NCI-H187 (cell line): Measurements from ENCODE around the gene LMTK3.
"Not testable (repeated sequence)": the region's sequence is repeated elsewhere in the genome, so short reads cannot be mapped to it uniquely, and the experiment has no call there.

Experiments
- DNase-seq, 2 experiments: peaks; one replicate each; lab custom pipeline; 2025; lab: John Stamatoyannopoulos, UW

Gene LMTK3

DNA sequence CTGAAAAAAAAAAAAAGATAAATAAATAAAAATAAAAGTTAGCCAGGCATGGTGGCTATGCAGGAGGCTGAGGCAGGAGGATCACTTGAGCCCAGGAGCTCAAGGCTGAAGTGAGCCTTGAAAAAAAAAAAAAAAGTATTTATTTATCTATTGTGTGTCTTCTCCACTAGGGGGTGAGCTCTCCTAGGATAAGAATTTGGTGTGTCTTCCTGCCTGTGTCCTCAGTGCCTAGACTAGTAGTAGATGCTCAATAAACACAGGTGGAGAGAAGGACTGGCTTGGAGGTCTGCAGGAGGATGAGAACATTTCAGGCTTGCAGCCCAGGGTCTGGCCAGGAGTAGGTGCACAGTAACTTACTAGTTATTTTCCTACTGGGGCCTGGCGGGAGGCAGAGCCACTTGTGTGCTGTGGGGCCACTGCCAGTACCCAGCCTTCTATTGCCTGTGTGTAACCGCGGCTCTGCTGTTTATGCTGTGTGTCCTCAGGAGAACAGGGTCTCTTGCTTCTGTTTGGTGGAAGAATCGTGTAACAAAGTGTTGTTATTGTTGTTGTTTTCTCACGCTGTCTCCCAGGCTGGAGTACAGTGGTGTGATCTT is 5.4 kb downstream of the LMTK3 start:
- peak in 1 of 2 experiments; percentile 26 for DNase-seq

DNA sequence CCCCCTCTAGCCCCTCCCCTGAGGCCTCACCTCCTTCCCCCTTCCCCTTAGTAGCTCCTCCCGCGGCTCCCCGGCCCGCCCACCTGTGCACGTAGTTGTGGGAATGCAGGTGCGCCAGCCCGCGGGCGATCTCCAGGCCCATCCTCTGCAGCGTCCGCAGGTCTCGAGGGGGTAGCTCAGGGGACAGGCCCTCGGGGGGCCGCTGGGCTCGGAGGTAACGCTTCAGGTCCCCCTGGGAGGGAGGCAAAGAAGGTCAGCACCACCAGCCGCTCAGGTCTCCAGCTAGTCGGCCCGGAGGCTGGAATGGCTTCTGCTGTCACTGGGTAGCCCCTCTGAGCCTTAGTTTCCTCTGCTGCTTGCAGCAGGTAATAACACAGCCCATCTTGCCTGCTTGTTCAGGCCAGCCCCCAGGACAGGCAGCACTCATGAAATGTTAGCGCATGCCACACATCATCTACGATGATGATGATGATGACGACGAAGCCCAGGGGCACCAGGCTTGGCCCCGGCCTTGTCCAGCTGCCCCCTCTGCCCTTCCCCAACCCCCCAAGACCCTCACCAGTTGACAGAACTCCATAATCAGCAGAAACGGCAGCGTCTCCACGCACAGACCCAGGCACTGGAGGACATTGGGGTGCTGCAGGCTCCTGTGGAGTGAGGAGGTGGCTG is 9.2 kb downstream of the LMTK3 start:
- DNase-seq, result no peak

DNA sequence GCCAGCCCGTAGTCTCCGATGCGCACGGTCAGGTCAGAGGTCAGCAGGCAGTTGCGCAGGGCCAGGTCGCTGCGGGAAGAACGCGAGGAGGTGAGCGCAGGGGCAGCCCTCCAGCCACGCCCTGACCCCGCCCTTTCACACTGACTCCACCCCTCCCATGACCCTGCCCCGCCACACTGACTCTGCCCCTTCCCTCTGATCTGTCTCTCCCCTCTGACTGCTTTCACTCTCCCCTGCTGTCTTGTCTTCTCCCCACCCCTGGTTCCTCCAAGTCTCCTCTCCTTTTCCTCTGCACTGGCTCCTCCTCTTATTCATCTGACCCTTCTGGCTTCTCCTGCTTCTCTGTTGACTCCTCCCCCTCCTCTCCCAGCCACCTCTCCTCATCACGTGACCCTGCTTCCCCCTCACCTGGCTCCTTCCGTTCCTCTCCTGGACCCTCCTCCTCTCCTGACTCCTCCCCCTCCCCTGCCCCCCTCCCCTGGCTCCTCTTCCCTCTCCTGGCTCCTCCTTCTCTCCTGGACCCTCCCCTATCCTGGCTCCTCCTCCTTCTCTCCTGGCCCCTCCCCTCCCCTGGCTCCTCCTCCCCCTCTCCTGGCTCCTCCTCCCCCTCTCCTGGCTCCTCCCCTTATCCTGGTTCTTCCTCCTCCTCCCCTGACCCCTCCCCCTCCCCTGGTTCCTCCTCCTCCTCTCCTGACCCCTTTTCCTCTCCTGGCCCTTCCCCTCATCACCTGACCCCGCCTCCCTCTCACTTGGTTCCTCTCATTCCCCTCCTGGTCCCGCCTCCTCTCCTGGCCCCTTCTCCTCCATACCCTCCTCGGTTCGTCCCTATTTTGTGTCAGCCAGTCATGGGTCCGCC is 9.9 kb downstream of the LMTK3 start:
- peak; percentile 99 to 100 for DNase-seq

DNA sequence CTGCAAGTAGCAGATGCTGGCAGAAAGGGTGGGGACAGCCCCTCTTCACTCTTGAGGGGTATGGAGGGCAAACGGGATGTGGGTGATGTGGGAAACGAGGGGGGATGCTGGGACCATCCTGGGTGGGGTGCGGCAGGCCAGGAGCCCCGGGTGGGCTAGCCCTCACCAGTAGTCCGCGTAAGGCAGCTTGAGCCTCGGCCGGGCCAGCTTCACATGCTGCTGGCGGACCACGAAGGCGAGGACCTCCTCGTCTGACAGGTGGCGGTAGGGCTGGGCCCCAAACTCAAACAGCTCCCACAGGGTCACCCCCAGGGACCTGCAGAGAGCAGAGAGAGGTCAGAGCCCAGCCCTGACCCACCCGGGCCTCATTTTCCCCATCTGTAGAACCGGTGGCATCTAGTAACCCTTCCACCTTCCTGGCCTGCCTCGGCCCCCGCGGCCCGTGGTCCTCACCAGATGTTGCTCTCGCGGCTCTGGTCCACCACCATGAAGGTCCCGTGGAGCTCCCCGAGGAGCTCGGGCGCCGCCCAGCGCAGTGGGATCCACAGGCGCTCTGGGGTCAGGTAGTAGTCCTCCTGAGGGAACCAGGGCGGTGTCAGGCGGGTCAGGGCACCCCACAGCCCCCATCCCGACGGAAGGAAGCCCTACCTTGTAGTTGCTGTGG is 10.7 kb downstream of the LMTK3 start:
- no peak for DNase-seq

DNA sequence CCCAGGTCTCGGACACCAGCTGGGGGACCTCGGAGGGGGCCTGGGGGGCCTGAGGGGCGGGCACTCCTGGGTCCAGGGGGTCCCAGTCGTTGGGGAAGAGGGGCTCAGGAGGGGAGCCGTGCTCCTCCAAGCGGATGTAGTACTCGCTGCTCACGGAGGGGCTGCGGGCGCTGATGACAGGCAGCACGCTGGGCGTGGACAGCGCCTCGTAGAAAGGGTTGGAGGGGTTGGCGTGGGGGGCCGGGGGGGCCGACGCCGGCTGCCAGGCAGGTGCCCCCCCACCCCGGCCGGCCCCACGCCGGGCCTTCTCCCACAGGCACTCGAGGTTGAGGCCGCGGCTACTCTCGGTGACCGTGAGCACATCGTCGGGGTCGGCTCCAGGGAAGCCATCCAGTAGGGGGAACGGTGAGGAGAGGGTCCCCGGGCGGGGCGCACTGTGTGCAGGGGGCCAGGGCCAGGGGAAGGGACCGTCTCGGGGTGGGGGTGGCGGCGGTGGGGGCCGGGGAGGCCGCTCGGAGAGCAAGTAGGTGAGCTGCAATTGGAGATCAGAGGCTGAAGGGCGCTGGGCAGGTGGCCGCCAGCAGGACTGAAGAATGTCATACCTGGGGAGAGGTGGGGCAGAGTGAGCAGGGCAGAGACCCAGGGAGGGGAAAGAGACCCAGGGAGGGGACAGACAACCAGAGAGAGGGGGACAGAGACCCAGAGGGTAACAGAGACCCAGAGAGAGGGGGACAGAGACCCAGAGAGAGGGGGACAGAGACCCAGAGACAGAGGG is 12.1 kb downstream of the LMTK3 start:
- DNase-seq, result no peak

DNA sequence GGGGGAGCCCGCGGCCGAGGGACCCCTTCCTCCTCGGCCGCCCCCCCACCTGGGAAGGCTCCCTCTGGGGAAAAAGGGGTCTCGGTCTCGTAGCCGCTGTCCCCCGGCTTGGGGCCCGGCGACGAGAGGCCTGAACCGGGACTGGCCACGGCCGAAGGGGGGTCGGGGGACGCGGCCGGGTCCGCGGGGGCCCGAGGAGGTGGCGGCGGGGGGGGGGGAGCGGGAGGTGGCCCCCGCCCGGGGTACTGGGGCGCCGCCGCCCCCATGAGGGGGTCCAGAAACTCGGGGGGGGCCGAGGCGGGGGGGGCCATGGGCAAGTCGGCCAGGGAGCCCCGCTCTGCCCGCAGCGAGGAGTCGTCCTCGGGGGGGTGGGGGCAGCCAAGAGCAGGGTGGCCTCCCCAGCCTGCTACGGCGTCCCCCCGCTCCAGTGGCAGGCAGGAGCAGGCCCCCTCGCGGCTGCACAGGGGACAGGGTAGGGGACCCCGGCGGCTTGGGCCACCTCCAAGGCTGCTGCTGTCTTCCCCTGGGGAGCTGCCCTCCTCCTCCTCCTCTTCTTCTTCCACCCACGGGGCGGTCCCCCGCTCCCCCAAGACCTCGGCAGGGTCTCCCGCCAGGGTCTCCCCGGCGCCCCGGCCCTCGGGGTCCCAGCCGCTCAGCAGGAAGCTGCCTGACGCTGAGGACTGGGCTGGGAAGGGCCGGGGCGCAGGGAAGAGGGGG is 12.9 kb downstream of the LMTK3 start:
- no peak for DNase-seq

DNA sequence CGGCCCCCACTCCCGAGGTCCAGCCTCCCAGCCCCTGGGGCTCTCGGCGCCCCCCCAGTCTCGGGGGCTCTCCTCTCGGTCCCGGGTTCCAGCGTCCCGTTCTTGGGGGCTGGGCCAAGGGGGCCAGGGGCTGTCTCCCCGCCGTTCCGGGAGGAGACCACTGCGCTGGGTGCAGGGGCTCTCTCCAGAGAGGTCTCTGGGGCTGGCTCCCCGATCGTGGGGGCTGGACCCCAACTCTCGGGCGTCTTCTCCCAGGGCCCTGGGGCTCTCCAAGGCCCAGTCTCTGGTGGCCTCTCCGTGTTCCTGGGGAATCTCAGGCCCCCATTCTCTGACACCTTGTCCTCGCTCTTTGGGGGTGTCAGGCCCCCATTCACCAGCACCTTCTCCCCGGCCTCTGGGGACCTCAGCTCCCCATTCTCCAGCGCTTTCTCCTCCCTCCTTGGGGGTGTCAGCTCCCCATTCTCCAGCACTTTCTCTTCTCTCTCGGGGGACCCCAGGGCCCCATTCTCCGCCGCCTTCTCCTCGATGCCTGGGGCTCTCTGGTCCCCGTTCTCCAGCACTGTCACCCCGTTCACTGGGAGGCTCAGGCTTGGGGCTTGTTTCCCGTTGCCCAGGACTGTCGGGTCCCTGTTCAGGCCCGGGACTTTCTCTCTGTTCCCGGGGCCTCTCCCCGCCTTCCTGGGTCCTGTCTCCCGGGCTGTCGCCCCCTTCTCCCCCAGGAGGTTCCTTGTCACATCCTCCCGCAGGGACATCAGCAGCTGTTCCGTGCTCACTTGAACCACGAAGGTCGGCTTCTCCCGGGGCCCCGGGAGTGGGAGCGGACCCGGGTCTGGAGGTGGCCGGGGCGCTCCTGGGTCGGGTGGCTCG is 13.7 kb downstream of the LMTK3 start:
- DNase-seq, result no peak

DNA sequence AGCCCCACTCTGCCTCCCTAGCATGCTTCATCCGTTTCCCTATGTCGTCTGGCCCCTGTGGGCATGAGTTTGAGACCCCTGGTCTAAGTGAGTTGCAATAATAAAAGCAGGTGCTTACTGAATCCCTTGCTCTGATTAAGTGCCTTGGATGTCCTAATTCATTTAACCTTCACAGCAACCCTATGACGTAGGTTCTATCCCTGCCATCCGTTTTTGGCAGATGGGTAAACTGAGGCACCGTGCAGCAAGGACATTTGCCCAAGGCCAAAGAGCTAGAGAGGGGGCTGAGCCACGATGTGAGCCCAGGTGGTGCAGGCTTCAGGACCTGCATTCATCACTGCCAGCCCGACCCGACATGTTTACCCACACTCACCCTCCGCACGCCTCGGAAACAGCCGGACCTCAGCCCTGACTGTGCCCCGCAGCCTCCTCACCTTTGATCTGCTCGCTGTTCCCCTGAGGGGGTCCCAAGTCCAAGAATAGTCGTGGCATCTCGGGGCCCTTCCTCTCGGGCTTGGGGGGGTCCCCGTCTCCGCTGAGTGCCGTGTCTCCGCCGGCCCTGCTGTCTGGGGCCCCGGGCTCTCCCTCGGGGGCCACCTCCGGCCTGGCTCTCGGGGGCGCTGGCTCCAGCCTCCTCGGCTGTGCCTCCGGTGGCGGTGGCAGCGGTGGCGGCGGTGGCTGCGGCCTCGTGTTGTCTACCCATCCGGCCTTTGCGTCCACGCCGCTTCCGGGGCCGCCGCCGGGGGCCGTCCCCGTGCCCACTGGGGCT is 14.5 kb downstream of the LMTK3 start:
- no peak for DNase-seq

DNA sequence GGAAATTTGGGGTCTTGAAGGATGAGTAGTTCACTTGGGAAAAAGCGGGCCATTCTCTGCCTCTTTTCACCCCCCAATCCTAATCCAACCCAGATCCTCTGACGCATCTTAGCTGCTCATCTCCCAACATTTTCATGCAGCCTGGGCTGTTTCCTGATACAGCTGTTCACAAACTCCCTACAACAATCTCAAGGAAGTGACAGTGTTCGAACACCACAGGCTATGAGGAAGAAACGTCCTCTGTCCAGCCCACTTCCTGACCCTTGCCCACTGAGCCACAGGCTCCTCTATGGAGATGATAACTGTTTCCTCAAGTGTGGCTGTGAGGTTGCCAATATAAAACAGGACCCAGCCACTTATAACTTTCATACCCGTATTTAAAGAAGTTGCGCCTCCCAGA is 16.2 kb downstream of the LMTK3 start:
- no peak for DNase-seq

DNA sequence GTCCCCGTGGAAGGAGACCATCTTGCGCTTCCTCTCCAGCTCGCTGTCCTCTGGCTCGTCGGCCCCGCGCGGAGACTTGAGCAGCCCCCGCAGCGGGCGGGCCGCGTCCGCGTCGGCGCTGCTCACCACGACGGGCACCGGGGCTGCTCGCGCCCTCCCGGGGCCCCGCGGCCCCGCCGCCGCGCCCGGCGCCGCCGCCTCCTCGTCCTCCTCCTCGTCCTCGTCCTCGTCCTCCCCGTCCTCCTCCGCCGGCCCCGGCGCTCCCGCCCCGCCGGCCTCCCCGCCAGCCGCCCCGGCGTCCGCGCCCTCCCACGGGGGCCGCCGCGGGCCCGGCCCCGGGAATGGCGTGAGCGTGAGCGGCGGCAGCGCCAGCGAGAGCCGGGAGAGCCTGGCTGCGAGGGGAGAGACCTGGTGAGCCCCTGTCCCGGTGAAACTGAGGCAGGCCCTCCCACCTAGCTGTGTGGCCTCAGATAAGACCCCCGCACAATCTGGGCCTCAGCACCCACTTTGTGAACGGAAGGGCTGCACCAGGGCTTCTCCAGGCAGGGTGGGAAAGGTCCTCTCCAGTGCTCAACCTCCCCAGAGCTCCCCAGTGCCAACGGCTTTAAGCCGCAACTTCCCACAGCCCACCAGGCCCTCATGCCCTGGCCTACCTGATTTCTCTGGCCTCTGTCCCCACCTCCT is 17.8 kb downstream of the LMTK3 start:
- no peak for DNase-seq

DNA sequence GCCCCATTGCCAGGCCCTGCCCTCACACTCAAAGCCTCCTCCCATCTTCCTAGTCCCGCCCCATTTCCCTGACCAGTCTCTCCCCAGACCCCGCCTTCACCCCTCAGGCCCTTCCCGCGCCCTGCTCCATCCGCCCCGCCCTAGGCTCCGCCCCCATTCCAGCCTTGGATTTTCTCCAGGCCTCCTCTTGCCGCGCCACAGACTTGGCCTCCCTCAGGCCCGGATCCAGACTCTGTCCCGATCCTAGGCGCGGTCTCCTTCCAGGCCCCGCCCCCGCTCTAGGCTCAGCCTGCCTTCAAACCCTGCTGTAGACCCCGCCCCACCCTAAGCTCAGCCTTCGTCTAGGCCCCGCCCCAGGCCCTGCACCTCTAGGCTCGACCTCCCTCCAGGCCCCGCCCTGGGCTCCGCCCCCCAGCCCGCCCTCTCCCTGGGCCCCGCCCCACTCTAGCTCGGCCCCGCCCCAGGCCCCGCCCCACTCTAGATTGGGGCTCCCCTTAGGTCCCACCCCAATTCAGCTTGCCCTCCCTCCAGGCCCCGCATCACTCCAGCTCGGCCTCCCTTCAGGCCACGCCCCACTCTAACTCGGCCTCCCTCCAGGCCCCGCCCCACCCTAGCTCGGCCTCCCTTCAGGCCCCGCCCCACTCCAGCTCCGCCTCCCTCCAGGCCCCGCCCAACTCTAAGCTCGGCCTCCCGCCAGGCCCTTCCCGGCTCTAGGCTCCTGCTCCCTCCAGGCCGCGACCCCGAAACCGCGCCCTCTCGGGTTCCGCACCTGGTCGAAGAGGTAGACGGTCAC is 18.5 kb downstream of the LMTK3 start:
- peak; percentile 98 to 100 for DNase-seq

DNA sequence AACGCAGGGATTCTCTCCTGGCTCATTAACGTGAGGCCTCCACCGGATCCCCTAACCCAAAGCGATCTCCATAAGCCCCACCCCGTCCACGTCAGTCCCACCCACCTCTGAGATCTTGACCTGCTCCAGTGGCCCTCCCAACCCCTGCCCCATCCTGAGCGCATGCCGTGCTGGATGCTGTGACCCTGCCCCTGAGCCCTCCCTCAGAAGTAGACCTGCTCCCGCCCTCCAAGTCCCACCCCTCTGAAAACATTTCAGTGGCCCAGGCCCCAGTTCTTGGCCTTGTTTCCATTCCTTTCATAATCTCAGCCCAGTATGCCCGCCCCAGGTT is 19.9 kb downstream of the LMTK3 start:
- no peak for DNase-seq

DNA sequence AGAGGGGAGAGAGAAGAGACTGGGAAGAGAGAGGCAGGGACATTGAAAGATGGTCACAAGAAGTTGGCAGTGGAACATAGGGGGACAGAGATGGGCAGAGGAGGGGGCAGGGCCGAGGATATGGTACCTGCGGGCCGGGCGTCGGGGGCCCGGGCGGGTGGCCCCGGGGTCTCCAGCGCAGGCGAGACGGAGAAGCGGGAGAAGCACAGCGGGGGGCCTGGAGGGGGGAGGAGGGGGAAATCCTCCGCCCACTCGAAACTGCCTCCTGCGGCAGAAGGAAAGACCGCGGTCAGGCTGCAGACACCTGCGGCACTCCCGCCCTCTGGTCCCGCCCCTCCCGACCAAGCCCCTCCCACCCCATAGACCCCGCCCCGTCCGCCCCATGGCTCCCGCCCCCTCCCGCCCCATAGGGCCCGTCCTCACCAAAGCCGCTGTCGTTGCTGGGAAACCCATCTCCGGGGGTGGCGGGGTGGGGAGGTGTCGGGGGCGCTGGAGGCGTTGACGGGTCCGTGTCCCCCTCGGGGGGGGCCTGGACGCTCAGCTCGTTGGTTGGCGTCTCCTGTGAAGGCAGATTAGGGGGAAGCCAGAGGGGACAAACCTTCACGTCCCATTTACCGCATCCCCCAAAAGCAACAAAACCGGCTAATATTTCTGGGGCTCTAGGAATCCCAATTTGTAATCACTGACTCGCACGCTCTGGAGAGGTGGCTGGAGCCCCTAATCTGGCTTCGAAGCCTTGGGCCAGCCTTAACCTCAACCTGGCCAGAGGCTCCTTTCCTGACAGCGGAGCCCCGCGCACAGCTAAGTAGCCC is 20.4 kb downstream of the LMTK3 start:
- DNase-seq, result peak; percentile 36 to 72

DNA sequence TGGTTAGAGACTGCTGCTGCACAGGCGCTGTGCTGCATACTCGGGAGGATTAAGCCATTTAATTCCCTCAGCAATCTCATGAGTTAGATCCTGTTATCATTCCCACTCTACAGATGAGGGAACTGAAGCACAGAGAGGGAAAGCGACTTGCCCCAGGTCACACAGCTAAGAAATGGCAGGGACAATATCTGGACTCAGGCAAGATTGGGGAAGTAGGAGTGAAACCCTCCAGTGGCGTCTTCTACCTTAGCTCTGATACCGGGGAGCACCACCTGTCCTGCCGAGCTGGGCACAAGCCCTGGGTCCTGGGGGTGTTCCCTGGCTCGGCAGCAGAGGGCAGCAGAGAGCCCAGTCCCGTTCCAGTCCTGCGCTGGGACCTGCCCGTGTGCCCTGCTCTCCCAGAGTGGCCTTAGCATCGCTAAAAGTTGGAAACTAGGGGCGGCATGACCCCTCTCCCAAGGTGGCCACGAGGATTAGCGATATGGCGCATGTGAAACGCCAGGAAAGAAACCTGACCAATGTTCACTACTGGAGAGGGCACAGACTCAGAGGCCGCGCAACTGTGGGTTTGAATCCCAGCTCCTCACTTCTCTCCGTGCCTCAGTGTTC is 21.9 kb downstream of the LMTK3 start:
- peak; percentile 57 to 74 for DNase-seq

DNA sequence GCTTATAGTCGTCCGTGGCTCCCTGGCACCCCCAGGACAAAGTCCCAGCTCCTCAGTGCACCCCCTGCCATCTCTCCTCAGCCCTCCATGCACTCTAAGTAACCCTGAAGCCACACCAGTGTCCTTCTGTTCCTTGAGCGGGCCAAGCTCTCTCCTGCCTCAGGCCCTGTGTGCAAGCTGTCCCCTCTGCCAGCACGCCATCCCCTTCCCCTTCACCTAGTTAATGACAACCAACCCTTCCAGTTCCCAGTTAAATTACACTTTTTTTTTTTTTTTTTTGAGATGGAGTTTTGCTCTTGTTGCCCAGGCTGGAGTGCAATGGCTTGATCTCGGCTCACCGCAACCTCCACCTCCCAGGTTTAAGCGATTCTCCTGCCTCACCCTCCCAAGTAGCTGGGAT is 23.2 kb downstream of the LMTK3 start:
- DNase-seq, result not testable (repeated sequence)

DNA sequence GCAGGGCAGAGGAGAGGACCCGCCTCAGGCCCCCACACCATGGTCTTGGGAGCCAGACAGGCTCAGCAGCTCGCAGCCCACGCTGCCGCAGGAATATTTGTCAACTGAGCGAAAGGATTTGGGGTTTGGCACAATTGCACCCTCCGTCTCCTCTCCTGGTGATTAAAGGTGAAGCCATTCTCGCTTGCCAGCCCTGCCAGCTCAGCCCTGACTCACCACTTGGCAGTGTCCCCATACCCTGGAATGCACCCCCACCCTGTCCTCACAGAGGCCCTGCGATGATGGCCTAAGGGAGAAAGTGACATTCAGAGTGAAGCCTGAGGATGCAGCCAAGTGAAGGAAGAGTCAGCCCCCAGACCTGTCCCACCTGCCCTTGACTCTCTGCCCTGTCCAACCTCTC is 23.7 kb downstream of the LMTK3 start:
- DNase-seq, result no peak

DNA sequence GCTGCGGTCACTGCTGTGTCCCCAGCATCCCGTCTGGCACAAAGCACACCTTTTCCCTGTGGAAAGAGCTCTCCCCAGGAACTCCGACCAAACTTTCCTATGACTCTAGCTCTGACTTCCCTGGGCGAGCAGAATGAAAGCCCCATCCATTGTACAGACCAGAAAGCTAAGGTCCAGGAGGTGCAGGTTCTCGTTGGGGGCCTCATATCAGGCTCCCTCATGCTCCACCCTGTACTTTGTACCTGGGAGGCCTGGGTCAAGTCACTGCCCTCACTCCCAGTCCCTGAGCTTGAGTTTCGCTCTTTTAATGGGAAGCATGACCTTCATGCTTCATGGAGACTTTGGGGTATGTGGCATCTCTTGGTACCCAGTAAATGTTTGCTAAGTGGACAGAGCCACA is 24.1 kb downstream of the LMTK3 start:
- DNase-seq, result no peak
